HG03039 (cell line): ENCODE results near the gene CCNL2.
"Not testable (repeated sequence)": the region's sequence is repeated elsewhere in the genome, so short reads cannot be mapped to it uniquely, and the experiment has no call there.

Source experiments
- ATAC-seq: cut with Tn5 transposase; IDR thresholded peaks from one replicate; pipeline ENCODE4 v1.9.1; 2021; ENCODE audit warnings: mild to moderate bottlenecking, moderate library complexity; ENCODE audit not compliant: unreplicated experiment

The CCNL2 gene

DNA sequence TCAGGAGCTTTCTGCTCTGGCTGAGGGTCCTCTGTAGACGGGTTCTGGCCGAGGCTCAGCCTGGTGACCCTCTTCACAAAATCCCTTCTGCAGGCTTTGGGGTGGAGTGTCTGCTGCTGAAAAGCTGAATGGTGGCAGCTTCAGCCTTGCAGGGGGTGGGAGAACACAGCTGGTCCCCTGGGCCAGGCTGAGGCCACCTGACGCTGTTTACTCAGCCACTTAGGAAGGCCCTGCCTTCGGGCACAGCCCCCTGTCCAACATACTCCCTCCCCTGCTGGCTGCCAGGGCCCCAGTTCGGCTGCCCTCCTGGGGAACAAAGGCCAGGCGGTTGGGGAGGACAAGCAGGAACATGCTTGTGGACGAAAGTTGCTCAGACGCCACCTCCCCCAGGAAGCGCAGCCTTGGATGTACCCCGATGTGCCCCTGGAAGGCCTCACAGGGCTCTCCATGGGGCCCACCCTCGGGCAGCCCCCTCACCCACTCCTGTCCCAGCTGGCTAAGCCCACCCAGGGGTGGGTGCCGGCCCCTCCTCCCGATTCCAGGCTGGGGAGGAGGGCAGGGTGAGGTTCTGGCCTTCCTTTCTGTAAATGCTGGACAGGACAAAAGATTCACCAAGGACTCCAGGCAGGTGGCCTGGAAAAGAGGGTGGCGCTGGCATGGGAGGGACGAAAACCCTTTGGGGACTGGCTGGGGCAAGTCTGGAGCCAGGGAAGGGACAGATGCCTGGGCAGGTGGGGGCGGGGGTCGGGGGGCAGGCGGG lies 22.2 kb upstream of the CCNL2 start, which contains the start of gene ANKRD65:
TSS of gene ANKRD65 (minus strand) at position 130 of the 760 bp plus-strand sequence. CDS start 271 bp downstream, outside the sequence.
- no peak for ATAC-seq

DNA sequence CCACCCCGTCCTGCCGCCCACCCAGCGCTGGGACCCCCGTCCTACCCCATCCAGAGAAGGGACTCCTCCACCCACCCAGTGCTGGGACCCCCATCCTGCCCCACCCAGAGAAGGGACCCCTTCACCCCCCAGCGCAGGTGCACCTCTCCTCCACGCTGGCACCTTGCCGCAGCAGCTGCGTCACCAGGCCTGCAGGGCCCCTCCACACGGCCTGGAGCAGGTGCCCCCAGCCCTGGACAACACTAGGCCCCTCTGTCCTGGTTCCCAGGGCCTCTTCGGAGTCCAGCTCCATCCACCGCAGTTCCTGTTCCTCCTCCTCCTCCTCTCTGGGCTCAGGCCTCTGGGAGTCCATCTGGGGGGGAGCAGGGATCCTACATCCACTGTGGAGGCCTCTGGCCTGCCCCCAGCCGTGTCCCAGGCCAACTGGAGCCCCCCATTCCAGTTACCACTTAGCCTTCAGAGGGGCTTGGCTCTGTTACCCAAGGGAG lies 21.6 kb upstream of the CCNL2 start:
- no peak for ATAC-seq

DNA sequence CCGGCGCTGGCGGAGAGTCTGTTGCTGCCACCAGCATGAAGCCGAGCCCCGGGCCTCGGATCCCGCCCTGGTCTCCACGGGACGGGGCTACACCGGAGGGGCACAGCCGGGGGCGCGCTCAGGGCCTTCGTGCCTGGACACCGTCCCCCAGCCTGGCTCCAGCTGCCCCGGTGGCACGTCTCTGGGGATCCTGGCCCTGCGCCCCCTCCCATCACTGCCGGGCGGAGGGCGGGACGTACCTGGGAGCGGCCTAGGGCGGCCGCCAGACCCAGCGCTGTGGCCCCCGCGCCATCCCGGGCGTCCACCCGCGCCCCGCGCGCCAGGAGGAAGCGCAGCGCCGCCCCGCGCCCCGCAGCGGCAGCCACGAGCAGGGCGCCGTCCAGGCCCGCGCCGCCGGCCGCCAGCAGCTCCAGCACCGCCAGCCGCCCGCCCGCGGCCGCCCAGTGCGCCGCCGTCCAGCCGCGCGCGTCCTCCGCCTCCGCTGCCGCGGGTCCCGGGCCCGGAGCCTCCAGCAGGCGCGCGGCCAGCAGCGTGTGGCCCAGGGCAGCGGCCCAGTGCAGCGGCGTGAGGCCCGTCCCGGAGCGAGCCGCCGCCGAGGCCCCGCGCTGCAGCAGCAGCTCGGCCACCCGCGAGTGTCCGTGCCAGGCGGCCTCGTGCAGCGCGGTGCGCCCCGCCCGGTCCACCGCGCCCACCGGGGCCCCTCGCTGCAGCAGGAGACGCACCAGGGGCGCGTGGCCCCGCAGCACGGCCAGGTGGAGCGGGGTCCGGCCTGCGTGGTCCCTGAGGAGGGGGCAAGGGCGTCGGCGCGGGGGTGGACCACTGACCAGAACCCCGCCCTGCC lies 20.9 kb upstream of the CCNL2 start:
- no peak for ATAC-seq

DNA sequence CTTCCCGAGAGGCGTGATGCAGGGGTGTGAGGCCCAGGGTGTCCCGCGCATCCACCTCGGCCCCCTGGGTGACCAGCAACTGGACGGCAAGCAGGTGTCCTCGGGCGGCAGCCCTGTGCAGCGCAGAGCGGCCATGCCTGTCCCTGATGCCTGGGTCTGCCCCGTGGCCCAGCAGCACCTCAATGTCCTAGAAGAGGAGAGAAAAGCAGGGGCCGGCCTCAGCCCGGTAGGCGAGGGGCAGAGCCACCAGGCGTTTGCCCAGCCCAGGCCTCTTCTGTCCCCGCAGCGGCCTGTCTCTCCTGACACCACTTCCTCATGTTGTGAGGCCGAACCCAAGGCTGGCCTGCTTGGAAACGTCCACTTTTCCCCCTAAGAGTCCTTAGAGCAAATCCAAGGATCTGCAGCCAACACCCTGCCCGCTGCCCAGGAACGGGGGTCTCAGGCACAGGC lies 20.3 kb upstream of the CCNL2 start:
- ATAC-seq = no peak

DNA sequence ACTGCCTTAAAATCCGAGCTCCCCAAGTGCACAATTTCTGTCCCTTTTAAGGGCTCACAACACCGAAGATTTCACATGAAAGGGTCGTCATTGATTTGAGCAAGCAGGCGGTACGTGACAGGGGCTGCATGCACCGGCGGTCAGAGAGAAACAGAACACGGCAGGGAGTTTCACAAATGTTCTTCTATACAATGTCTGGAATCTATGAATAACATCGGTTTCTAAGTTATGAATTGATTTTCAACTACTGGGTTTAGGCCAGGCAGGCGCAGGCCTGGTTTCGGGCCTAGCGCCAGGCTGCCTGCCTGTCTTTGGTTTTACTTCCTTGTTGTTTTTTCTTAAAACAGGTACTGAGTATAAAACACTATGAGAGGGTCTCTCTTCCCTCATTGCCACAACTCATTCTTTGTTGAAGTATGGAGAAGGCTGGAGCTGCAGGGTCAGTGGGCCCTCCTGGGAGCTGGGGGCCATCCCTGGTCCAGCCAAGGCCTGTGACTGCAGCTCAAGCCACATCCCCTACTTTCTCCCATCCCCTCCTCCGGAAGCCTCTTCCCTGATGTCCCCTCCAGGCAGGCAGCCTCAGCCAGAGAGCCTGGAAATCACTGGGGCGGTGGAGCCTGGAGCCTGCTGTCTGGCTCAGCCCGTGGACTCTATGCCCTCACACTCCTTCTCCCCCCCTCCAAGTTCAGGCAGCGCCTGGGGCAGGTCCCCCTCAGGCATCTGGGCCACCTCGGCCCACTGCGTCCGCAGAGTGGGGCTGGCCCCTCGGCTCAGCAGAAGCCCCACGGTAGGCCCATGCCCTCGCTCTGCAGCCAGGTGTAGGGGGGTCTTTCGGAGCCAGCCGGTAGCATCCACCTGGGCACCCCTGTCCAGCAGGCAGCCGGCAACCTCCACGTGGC lies 19.6 kb upstream of the CCNL2 start:
- ATAC-seq = no peak

DNA sequence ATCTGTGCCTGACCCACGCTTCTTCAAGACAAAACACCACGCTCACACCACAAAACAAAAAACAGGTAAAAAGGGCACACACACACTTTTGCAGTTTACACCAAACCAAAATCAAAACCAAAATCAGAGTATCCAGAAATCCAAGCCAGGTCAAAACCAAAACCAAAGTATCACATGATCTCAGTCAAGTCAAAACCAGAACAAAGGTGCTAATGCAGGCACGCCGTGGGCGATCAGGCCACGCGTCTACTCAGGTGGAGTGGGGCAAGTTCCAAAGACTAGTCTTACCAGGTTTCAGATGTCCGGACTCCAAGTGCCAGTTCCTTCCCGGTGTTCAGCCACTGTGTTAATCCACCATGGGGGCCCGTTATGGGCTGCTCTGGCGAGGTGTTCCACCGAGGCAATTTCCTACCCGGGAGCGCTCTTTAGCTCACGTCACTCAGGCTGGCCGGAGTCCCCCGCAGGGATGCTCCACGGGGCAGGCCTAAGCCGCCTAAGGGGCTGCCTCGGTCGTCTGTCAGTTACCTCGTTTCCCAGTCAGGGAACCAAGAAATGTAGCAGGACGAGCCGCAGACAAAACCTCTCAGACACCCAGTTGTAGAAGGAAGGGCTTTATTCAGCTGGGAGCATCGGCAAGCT lies 18.8 kb upstream of the CCNL2 start:
- ATAC-seq = not testable (repeated sequence)

DNA sequence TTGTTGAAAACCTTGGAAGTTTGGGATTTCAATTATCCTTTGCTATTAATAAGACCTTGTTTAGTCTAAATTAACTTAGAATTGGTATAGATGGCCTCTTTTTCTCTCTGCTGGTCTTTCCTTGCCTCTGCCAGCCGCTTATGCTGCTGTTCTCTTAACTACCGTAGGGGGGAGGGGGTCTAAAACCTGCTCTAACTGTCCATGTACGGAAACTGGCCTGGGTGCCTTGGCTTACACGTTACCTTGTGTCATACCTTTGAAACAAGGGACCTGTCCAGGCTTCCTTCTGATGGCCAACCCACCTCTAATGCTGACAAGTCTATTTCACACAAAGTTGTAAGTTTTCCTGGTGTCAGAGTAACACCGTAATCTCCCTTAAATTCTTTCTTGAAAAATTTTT lies 18.3 kb upstream of the CCNL2 start:
- ATAC-seq = not testable (repeated sequence)

DNA sequence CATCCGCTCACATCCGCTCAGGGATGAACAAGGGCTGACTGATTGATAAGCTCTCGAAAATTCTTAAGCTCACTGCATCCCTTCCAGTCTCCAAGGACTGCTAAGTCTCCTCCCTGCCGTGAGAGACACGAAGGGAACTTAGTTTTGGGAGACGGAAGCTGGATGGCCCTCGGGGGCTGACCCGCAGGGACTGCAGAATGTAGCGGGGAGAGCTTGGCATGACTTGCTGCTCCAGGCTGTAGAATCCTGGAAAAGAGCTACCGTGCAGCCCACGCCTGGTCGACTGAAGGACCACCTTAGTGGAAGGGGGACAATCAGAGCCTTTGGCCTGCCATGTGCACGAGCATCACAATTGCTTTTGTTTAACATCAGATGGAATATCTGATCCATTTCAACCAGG lies 16.6 kb upstream of the CCNL2 start:
- ATAC-seq = no peak

DNA sequence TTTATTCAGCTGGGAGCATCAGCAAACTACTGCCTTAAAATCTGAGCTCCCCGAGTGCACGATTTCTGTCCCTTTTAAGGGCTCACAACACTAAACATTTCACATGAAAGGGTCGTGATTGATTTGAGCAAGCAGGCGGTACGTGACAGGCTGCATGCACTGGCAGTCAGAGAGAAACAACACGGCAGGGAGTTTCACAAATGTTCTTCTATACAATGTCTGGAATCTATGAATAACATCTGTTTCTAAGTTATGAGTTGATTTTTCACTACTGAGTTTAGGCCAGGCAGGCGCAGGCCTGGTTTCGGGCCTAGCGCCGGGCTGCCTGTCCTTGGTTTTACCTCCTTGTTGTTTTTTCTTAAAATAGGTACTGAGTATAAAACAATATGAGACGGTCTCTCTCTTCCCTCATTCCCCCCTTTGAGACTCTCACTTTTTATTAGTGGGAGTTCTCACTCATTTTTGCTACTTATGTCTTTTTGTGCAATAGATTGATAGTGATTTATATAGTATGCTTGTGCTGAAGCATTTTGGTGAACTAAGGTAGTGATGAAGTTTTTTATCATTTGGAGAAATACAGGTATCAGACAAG lies 13.3 kb upstream of the CCNL2 start:
- not testable (repeated sequence) for ATAC-seq

DNA sequence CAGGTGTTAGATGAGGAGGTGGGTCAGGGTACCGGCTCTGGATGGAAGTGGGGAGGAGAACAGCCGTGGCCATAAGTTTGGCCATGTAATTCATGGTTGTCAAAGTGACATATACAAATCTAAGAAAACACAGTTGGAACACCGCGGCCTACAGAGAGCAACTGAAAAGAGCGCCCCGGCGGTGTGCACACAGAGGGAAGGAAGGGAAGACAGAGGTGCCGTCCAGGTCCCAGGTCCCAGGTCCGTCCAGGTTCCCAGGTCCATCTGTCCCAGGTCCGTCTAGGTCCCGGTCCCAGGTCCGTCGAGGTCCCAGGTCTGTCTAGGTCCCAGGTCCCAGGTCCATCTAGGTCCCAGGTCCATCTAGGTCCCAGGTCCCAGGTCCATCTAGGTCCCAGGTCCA lies 12.5 kb upstream of the CCNL2 start:
- no peak for ATAC-seq

DNA sequence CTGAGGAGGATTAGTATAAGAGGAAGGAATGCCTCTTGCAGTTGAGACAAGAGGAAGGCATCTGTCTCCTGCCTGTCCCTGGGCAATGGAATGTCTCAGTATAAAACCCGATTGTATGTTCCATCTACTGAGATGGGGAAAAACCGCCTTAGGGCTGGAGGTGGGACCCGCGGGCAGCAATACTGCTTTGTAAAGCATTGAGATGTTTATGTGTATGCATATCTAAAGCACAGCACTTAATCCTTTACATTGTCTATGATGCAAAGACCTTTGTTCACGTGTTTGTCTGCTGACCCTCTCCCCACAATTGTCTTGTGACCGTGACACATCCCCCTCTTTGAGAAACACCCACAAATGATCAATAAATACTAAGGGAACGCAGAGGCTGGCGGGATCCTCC lies 11.1 kb upstream of the CCNL2 start:
- ATAC-seq = not testable (repeated sequence)

DNA sequence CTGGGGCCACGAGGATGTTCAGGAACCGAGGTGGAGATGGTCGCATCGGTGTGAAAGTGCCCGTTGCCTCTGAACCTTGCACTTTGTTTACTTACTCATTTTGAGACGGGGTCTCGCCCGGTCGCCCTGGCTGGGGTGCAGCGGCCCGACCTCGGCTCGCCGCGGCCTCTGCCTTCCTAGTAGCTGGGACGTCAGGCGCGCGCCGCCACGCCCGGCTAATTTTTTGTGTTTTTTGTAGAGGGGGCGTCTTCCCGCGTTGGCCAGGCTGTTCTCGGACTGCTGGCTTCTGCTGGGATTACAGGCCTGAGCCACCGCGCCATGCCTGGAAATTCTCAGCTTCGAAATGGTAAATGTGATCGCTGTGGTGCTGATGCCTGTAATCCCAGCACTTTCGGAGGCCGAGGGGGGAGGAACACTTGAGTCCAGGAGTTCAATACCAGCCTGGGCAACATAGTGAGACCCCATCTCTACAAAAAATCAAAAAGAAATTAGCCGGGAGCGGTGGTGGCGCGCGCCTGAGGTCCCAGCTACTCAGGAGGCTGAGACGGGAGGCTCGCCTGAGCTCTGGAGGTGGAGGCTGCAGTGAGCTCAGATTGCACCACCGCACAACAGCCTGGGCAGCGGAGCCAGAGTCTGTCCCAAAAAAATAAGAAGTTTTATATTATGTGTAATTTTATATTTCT lies 8.6 kb upstream of the CCNL2 start:
- ATAC-seq = no peak

DNA sequence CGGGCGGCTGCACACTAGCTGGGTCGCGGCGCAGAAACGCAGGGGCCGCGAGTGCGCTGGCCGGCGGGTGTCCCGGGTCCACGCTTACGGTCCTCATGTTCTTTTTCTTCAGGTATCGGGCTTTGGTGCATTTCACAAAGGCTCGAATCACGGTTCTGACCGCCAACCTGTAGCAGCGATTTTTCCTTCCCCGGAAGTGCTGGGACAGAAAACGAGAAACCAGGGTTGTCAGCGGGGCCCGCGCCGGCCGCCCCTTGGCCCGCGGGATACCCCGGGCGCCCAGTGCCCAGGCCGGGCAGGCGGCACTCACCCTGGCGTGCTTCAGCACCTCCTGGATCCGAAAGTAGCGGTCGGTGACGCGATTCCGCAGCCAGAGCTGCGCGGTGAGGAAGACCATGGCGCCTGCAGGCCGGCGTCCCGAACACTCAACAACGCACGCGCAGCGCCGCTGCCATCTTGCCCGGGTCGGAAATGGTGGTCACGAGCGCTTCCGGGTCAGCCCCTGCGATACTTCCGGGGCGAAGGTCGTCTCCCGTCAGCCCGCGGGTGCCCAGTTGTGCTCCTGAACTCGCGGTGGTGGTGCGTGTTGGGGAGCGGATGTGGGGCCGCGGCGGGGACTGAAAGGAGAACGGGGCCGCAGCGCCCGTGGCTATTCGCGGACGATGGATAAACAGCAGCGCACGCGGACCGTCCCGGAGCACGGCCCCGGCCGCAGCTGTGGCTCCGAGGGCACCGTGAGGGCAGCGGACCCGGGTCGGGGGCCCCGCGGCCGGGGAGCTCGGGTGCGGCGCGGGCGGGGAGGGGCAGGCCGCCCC lies 7.9 kb upstream of the CCNL2 start, which contains the start of gene MRPL20:
TSS of gene MRPL20 (minus strand) at position 473 of the 815 bp plus-strand sequence. CDS start at position 397, 76 bp downstream.
- ATAC-seq = peak; percentile 75

DNA sequence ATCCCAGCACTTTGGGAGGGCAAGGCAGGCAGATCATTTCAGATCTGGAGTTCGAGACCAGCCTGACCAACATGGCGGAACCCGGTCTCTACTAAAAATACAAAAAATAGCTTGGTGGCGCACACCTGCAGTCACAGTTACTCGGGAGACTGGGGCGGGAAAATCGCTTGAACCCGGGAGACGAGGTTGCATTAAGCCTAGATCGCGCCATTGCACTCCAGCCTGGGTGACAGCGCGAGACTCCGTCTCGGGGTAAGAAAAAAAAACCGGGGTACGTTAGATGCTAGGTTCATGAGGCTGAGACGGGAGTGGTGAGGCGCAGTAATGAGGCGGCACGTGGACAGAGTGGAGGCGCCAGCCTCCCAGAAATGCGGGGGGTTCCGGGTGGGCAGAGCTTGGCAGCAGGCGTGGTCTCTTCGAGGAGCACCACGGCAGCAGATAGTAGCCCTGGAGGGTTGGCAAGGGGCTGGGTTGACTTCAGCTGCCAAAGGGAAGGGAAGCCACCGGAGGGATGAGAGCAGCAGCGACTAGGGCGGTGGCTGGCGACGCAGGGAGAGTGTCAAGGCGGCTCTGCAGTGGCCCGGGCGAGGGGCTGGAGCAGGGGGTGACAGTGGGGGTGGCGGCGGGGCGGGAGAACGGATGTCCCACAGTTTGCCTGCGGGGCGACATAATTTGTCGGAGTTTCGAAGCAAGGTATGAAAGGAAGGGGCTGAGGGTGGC lies 7.1 kb upstream of the CCNL2 start:
- no peak for ATAC-seq

DNA sequence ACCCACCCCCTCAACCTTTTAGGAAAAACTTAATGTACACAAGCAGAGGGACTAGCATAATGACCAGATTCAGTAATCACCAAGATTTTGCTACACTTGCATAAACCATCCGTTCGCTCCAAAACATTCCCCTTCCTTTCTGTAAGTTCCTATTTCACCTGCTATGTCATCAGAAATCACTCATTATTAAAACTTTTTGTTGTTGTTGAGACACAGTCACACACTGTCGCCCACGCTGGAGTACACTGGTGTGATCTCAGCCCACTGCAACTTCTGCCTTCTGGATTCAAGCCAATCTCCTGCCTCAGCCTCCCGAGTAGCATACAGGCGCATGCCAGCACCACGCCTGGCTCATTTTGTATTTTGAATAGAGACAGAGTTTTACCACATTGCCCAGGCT lies 4.5 kb upstream of the CCNL2 start:
- ATAC-seq = no peak

DNA sequence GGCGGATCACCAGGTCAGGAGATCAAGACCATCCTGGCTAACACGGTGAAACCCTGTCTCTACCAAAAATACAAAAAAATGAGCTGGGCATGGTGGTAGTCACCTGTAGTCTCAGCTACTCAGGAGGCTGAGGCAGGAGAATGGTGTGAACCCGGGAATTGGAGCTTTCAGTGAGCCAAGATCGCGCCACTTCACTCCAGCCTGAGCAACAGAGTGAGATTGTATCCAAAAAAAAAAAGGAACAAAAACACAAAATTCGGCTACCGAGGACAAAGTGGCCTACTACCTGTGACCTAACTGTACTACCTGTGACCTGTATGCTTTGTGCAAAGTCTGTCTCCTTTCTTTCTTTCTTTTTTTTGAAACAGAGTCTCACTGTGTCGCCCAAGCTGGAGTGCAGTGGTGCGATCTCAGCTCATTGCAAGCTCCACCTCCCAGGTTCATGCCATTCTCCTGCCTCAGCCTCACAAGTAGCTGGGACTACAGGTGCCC lies 3.8 kb upstream of the CCNL2 start:
- ATAC-seq = not testable (repeated sequence)

DNA sequence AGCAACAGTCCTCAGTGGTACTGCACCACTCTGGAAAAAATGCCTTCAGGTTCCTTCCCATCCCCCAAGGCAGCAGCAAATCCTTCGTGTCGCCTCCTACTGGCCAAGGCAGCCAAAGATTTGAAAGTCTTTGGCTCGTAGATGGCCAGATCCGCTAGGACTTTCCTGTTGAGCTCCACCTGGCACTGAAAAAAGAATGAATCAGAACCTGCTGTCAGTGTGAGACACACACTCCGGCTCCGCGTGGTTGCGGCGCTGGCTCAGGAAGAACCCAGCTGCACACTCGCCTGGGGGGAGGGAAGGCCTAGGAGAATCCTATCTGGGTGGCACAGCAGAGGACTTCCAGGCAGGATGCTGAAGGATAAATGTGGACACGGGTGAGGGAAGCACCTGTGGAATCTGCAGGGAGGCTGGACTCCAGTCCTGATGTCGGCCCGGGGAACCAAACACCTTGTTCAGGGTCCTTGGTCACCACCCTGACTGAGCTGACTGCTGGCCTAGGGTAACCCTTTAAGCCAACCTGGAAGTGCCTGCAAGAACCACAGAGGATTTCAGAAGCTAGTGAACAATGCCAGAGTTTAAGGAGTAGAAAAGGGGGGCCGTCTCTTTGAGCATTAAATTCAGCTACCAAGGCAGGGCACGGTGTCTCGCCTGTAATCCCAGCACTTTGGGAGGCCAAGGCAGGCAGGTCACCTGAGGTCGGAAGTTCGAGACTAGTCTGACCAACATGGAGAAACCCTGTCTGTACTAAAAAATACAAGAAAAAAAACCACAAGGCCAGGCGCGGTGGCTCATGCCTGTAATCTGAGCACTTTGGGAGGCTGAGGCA lies 3.2 kb upstream of the CCNL2 start:
- no peak for ATAC-seq
